Type B pancreatic cell (in vitro differentiated cells): ENCODE measurements around the gene NPRL2. TPM values are rescaled to one million over a fixed set of nuclear protein-coding genes. Genes with fewer than 3 reads are reported as not detected.

ENCODE experiments used
- DNase-seq: peaks from one replicate; pipeline ENCODE4 v3.0.0; 2021; ENCODE audit warnings: mixed read lengths; ENCODE audit not compliant: unreplicated experiment; ENCODE audit errors: extremely low spot score
- H3K27ac Mint-ChIP-seq: 2 replicates; pipeline ENCODE4 v1.8.0; 2021; ENCODE audit warnings: mild to moderate bottlenecking, mixed read lengths
- H3K27me3 Mint-ChIP-seq: 2 replicates; pipeline ENCODE4 v1.8.0; 2021; ENCODE audit warnings: mixed read lengths
- H3K36me3 Mint-ChIP-seq: 2 replicates; pipeline ENCODE4 v1.8.0; 2021; ENCODE audit warnings: mixed read lengths
- H3K4me1 Mint-ChIP-seq: one replicate; pipeline ENCODE4 v1.8.0; 2021; ENCODE audit warnings: mixed read lengths; ENCODE audit not compliant: unreplicated experiment
- H3K4me3 Mint-ChIP-seq: 2 replicates; pipeline ENCODE4 v1.8.0; 2021; ENCODE audit warnings: mild to moderate bottlenecking, mixed read lengths
- H3K9me3 Mint-ChIP-seq: 2 replicates; pipeline ENCODE4 v1.8.0; 2021; ENCODE audit warnings: mixed read lengths
- CTCF ChIP-seq: fragments of 200-600 bp; sonication (generic); conservative IDR thresholded peaks from 2 replicates; pipeline ENCODE4 v1.5.0; 2021; ENCODE audit warnings: antibody characterized with exemption, mild to moderate bottlenecking
- total RNA-seq: library from RNA; stranded (reverse); gene quantifications from 2 replicates; pipeline ENCODE4 v1.2.1, GENCODE V29; 2021; ENCODE audit warnings: low replicate concordance

The NPRL2 gene
- total RNA-seq, 1 donor from 2014 or later = 27.9 TPM

- Mint-ChIP-seq H3K27ac (peak overlapping the region; percentile 46), H3K4me3 (peak overlapping the region; percentile 98), H3K36me3 (no peaks in the 10 kb centered on the region), H3K4me1 (peaks cover 18% of the 10 kb centered on the region), H3K9me3 (no peaks in the 10 kb centered on the region), H3K27me3 (no peaks in the 10 kb centered on the region)
- peak; percentile 47 for TF ChIP-seq CTCF
- DNase-seq = no peak
Measured at GRCh38 chr3:50297896-50298725, 52.5 kb downstream of the NPRL2 start.

GRCh38 chr3:50297384-50297775 lies 53.2 kb downstream of the NPRL2 start:
- Mint-ChIP-seq H3K4me1 (peaks cover 18% of the 10 kb centered on the region), H3K27me3 (no peaks in the 10 kb centered on the region), H3K27ac (peak overlapping the region; percentile 46), H3K4me3 (peak overlapping the region; percentile 98), H3K9me3 (no peaks in the 10 kb centered on the region), H3K36me3 (no peaks in the 10 kb centered on the region)
- DNase-seq = no peak
- no peak for TF ChIP-seq CTCF

Other genes starting within 250 kb of the NPRL2 start
- 41.9 and 48.0 TPM in 2 replicates for gene SEMA3F, start 195.5 kb downstream of the NPRL2 start, total RNA-seq
- gene GNAT1, start 159.2 kb downstream of the NPRL2 start, total RNA-seq = 0.71 TPM in 1 of 2 replicates, not detected in the other
- 6.0 and 11.0 TPM in 2 replicates for gene SLC38A3, start 145.5 kb downstream of the NPRL2 start, total RNA-seq
- gene GNAI2, start 114.6 kb downstream of the NPRL2 start, total RNA-seq = 140 and 145 TPM in 2 replicates
- 18.4 and 34.8 TPM in 2 replicates for gene SEMA3B, start 81.6 kb downstream of the NPRL2 start, total RNA-seq
- not detected in 2 replicates for gene LSMEM2, start 71.7 kb downstream of the NPRL2 start, total RNA-seq
- gene IFRD2, start 58.3 kb downstream of the NPRL2 start, total RNA-seq = 60.9 and 80.5 TPM in 2 replicates
- gene HYAL3, start 51.4 kb downstream of the NPRL2 start, total RNA-seq = 2.9 and 4.0 TPM in 2 replicates
- 12.9 and 13.0 TPM in 2 replicates for gene NAA80, start 51.4 kb downstream of the NPRL2 start, total RNA-seq
- gene HYAL1, start 47.2 kb downstream of the NPRL2 start, total RNA-seq = 2.3 and 3.7 TPM in 2 replicates
- 46.6 and 52.5 TPM in 2 replicates for gene HYAL2, start 28.0 kb downstream of the NPRL2 start, total RNA-seq
- gene TUSC2, start 22.6 kb downstream of the NPRL2 start, total RNA-seq = 24.9 and 39.0 TPM in 2 replicates
- 13.7 and 13.8 TPM in 2 replicates for gene RASSF1, start 9.9 kb downstream of the NPRL2 start, total RNA-seq
- 1.8 and 13.4 TPM in 2 replicates for gene ZMYND10, start 5.0 kb downstream of the NPRL2 start, total RNA-seq
- 10.1 and 15.9 TPM in 2 replicates for gene CYB561D2, start 87 bp upstream of the NPRL2 start, total RNA-seq
- gene TMEM115, start 8.7 kb upstream of the NPRL2 start, total RNA-seq = 42.7 and 44.4 TPM in 2 replicates
- gene CACNA2D2, start 152.9 kb upstream of the NPRL2 start, total RNA-seq = 7.8 and 19.4 TPM in 2 replicates
- gene C3orf18, start 217.0 kb upstream of the NPRL2 start, total RNA-seq = 1.9 and 11.9 TPM in 2 replicates
- gene HEMK1, start 218.7 kb upstream of the NPRL2 start, total RNA-seq = 20.2 and 29.9 TPM in 2 replicates